Measurements from ENCODE around the gene TYR. TPM values are rescaled to one million over a fixed set of nuclear protein-coding genes. Genes with fewer than 3 reads are reported as not detected.

The TYR gene
- total RNA-seq (2021; fragmentation: NEBNext Ultra II Directional; extraction: Animal tissue kit (Norgen Biotek cat#: 25700)) = not detected
- long read RNA-seq = 0 reads

- Mint-ChIP-seq H3K9me3 (no peaks in the 10 kb centered on the region), H3K27ac (no peak within 1 kb of the TSS), H3K4me1 (ENCODE audit: low read depth) (peaks cover 35% of the 10 kb centered on the region), H3K4me3 (no peak within 1 kb of the TSS), H3K27me3 (ENCODE audit: insufficient read depth) (no peaks in the 10 kb centered on the region), H3K36me3 (ENCODE audit: low read depth) (no peaks in the 10 kb centered on the region)
- TF ChIP-seq CTCF (IDR thresholded peaks at IDR 0.05) = no peak
- no peak for DNase-seq
Measured at GRCh38 chr11:89177691-89178231, at the start of gene TYR. TYR (plus strand) TSS chr11:89177875; CDS start chr11:89177954, 79 bp downstream.

GRCh38 chr11:89136606-89137005 is 41.1 kb upstream of the TYR start:
- no peaks in the 10 kb centered on the region for H3K4me1 Mint-ChIP-seq (ENCODE audit: low read depth)
- no peak for DNase-seq
- H3K4me3 Mint-ChIP-seq = no peak overlapping the region
- H3K9me3 Mint-ChIP-seq = no peaks in the 10 kb centered on the region
- TF ChIP-seq CTCF (IDR thresholded peaks at IDR 0.05) = no peak
- no peak overlapping the region for H3K27ac Mint-ChIP-seq
- no peaks in the 10 kb centered on the region; the same call in 1 of the 2 replicates for H3K27me3 Mint-ChIP-seq (ENCODE audit: insufficient read depth)
- no peaks in the 10 kb centered on the region for H3K36me3 Mint-ChIP-seq (ENCODE audit: low read depth)

- Mint-ChIP-seq H3K4me1 (ENCODE audit: low read depth) (peaks cover 29% of the 10 kb centered on the region), H3K27me3 (ENCODE audit: insufficient read depth) (no peaks in the 10 kb centered on the region), H3K9me3 (no peaks in the 10 kb centered on the region), H3K27ac (no peak overlapping the region), H3K36me3 (ENCODE audit: low read depth) (no peaks in the 10 kb centered on the region), H3K4me3 (no peak overlapping the region)
- TF ChIP-seq CTCF (IDR thresholded peaks at IDR 0.05) = no peak
- no peak for DNase-seq
Measured at GRCh38 chr11:89147229-89147628, 30.4 kb upstream of the TYR start.

GRCh38 chr11:89159974-89160373 is 17.7 kb upstream of the TYR start:
- no peaks in the 10 kb centered on the region for H3K36me3 Mint-ChIP-seq (ENCODE audit: low read depth)
- H3K4me3 Mint-ChIP-seq = no peak overlapping the region
- H3K4me1 Mint-ChIP-seq (ENCODE audit: low read depth) = no peaks in the 10 kb centered on the region
- no peak for TF ChIP-seq CTCF (IDR thresholded peaks at IDR 0.05)
- no peaks in the 10 kb centered on the region for H3K9me3 Mint-ChIP-seq
- DNase-seq = no peak
- no peaks in the 10 kb centered on the region for H3K27me3 Mint-ChIP-seq (ENCODE audit: insufficient read depth)
- H3K27ac Mint-ChIP-seq = no peak overlapping the region

- H3K4me3 Mint-ChIP-seq = no peak overlapping the region
- H3K27ac Mint-ChIP-seq = no peak overlapping the region
- H3K27me3 Mint-ChIP-seq (ENCODE audit: insufficient read depth) = no peaks in the 10 kb centered on the region
- TF ChIP-seq CTCF (IDR thresholded peaks at IDR 0.05) = no peak
- H3K9me3 Mint-ChIP-seq = no peaks in the 10 kb centered on the region
- DNase-seq = no peak
- no peaks in the 10 kb centered on the region for H3K36me3 Mint-ChIP-seq (ENCODE audit: low read depth)
- H3K4me1 Mint-ChIP-seq (ENCODE audit: low read depth) = no peaks in the 10 kb centered on the region
Measured at GRCh38 chr11:89161949-89162348, 15.7 kb upstream of the TYR start.
